CD4-positive, alpha-beta T cell (primary cell): ENCODE data around the gene ACAD9. TPM values are rescaled to one million over a fixed set of nuclear protein-coding genes. Genes with fewer than 3 reads are reported as not detected.

Experiments used
- ATAC-seq: fragments of 200-7000 bp; cut with Tn5 transposase; one replicate; pipeline ENCODE4 v1.10.0; 2022; ENCODE audit warnings: mild to moderate bottlenecking; ENCODE audit not compliant: poor library complexity
- CTCF ChIA-PET: fragments of 350-600 bp; sonication (Branson Sonifier 250); formaldehyde crosslinking; loops from one replicate; lab custom pipeline; 2021; ENCODE audit warnings: antibody characterized with exemption, inconsistent platforms; lab: Charles Lee
- POLR2A ChIA-PET: fragments of 350-600 bp; sonication (Branson Sonifier 250); formaldehyde crosslinking; loops from one replicate; lab custom pipeline; 2021; ENCODE audit warnings: antibody characterized with exemption, inconsistent platforms; lab: Charles Lee
- DNase-seq, 14 experiments: peaks; one replicate each; pipeline ENCODE4 v3.0.0-alpha.2; 2013 to 2020; ENCODE audit warnings: mixed read lengths in 2 of 14
- H3K27ac ChIP-seq, 2 donors: one replicate each; pipeline versions ENCODE4 v1.5.1 to v1.7.0; 2013; ENCODE audit warnings: low read length in 2 of 2, low read depth in 1 of 2, mild to moderate bottlenecking in 1 of 2
- H3K27me3 ChIP-seq, 2 experiments: 1 replicate in 1 of 2; 2 replicates in 1 of 2; pipeline versions ENCODE4 v1.6.1 to v1.7.0; 2013; ENCODE audit warnings: low read length in 2 of 2, control low read depth in 1 of 2, mild to moderate bottlenecking in 1 of 2, moderate library complexity in 1 of 2; ENCODE audit not compliant: insufficient read depth in 2 of 2, control insufficient read depth in 1 of 2
- H3K36me3 ChIP-seq: one replicate; pipeline ENCODE4 v1.6.1; 2013; ENCODE audit warnings: low read length, control low read depth; ENCODE audit not compliant: insufficient read depth
- H3K4me1 ChIP-seq: one replicate; pipeline ENCODE4 v1.6.1; 2013; ENCODE audit warnings: low read length, control low read depth; ENCODE audit not compliant: insufficient read depth
- H3K4me3 ChIP-seq: one replicate; pipeline ENCODE4 v1.5.1; 2013; ENCODE audit warnings: mild to moderate bottlenecking, low read length, moderate library complexity
- H3K9me3 ChIP-seq, 2 experiments: 1 replicate in 1 of 2; 2 replicates in 1 of 2; pipeline versions ENCODE4 v1.6.1 to v1.7.0; 2013; ENCODE audit warnings: low read length in 2 of 2, mild to moderate bottlenecking in 2 of 2, control low read depth in 1 of 2, moderate library complexity in 1 of 2; ENCODE audit not compliant: control insufficient read depth in 1 of 2, insufficient read depth in 1 of 2
- H3K27ac Mint-ChIP-seq: one replicate; pipeline ENCODE4 v1.8.0; 2020; ENCODE audit warnings: mixed read lengths
- H3K27me3 Mint-ChIP-seq: one replicate; pipeline ENCODE4 v1.8.0; 2021; ENCODE audit warnings: mixed read lengths
- H3K36me3 Mint-ChIP-seq: one replicate; pipeline ENCODE4 v1.8.0; 2021; ENCODE audit warnings: low read depth, mixed read lengths
- H3K4me1 Mint-ChIP-seq: one replicate; pipeline ENCODE4 v1.8.0; 2021; ENCODE audit warnings: low read depth, mixed read lengths
- H3K4me3 Mint-ChIP-seq: one replicate; pipeline ENCODE4 v1.8.0; 2020; ENCODE audit warnings: mild to moderate bottlenecking, mixed read lengths
- H3K9me3 Mint-ChIP-seq: one replicate; pipeline ENCODE4 v1.8.0; 2020; ENCODE audit warnings: mixed read lengths
- intact Hi-C, 2 experiments: fragments of 100-400 bp; cut with DNase I in 1 of 2; cut with micrococcal nuclease in 1 of 2; formaldehyde crosslinking; loops; one replicate each; pipeline versions ENCODE4 v1.15.1 to v1.9.0; 2023 to 2025; cut with DNase I, micrococcal nuclease
- total RNA-seq, 174 experiments: library from RNA in 2 of 174; stranded (reverse) in 2 of 174; gene quantifications; one replicate each; pipeline ENCODE4 v1.2.3 and lab custom pipeline; 2021 to 2026
- TF ChIP-seq, protein P1 (sequence below): fragments of 200-600 bp; IDR thresholded peaks from one replicate; pipeline ENCODE4 v1.8.0; 2022; ENCODE audit warnings: antibody characterized with exemption, mild to moderate bottlenecking

Gene ACAD9
- total RNA-seq, 2 experiments from 2014 or later, result 64.8 to 71.6 TPM

DNA sequence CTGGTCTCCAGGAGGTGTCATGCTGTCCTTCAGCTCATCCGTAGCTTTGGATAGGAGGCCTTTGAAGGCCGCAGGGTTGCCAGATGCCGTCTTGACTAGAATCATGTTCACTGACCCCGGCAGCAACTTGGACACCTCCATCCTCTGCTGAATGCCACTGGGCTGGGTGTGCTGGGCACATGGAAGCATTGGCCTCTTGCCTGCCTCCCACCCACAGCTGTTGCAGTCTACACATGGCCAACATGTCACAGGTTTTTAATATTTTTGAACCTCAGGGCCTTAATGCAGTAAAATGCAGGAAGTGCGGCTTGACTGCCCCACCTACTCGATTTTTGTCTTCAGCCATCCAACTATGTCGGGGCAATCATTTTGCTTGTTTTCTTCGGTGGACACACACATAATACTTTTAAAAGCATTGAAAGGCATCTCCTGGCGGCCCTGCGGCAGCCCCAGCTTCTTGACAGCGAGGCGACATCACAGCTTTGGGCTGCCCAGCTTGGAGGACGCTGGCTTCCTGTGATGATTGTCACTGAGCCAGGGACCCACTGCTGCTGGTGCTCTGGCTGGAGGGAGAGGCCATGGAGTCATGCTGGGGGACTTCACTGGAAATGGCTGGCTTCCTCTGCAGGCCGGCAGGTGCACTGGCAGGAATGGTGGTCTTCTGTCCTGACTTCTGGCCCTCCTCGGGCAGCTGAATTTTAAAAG, 31.6 kb upstream of the ACAD9 start:
- ChIA-PET POLR2A (interaction anchor here (5.0 kb wide), 1 partner anchor 167 kb away, joined by 37 read pairs; no protein-coding TSS in a partner anchor), CTCF (interaction anchor here (3.7 kb wide), 1 partner anchor 167 kb away, joined by 45 read pairs; no protein-coding TSS in a partner anchor)
- H3K9me3 Mint-ChIP-seq, result no peaks in the 10 kb centered on the region
- H3K27me3 Mint-ChIP-seq, result no peaks in the 10 kb centered on the region
- Histone ChIP-seq H3K36me3 (no peaks in the 10 kb centered on the region), H3K4me1 (peaks cover 21% of the 10 kb centered on the region), H3K27ac (no peak overlapping the region), H3K4me3 (no peak overlapping the region), H3K27me3 (no peaks in the 10 kb centered on the region), H3K9me3 (no peaks in the 10 kb centered on the region)
- H3K36me3 Mint-ChIP-seq, result no peaks in the 10 kb centered on the region
- H3K27ac Mint-ChIP-seq, result no peak overlapping the region
- TF ChIP-seq, protein P1, sequence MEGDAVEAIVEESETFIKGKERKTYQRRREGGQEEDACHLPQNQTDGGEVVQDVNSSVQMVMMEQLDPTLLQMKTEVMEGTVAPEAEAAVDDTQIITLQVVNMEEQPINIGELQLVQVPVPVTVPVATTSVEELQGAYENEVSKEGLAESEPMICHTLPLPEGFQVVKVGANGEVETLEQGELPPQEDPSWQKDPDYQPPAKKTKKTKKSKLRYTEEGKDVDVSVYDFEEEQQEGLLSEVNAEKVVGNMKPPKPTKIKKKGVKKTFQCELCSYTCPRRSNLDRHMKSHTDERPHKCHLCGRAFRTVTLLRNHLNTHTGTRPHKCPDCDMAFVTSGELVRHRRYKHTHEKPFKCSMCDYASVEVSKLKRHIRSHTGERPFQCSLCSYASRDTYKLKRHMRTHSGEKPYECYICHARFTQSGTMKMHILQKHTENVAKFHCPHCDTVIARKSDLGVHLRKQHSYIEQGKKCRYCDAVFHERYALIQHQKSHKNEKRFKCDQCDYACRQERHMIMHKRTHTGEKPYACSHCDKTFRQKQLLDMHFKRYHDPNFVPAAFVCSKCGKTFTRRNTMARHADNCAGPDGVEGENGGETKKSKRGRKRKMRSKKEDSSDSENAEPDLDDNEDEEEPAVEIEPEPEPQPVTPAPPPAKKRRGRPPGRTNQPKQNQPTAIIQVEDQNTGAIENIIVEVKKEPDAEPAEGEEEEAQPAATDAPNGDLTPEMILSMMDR, result no peak
- ATAC-seq, result no peak
- intact Hi-C loops, result loop anchor here (2.0 kb wide), 2 partner anchors 63 to 167 kb away; no protein-coding TSS in a partner anchor
- H3K4me1 Mint-ChIP-seq, result peaks cover 14% of the 10 kb centered on the region
- no peak for DNase-seq
- no peak overlapping the region for H3K4me3 Mint-ChIP-seq

DNA sequence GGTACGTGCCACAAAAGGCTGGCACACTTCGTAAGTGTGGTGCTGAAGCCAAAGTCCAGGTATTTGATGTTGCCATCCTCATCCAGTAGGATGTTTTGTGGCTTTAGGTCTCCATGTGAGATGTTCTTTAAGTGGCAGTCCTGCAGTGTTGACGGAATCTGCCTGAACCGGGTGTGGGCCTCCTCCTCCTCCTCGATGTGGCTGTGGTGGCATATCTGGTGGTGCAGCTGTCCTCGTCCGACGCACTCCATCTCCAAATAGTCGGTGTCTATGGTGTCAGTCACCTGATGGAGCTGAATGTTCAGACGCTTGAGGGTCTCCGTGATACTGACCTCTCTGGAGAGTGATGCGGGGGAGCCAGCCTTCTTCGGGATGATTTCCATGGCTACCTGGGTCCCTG, 30.5 kb upstream of the ACAD9 start:
- Histone ChIP-seq H3K4me1 (peaks cover 24% of the 10 kb centered on the region), H3K27ac (no peak overlapping the region), H3K9me3 (peaks cover 2 to 11% of the 10 kb centered on the region in 2 experiments), H3K36me3 (no peaks in the 10 kb centered on the region), H3K27me3 (no peaks in the 10 kb centered on the region), H3K4me3 (no peak overlapping the region)
- DNase-seq (no peak), ATAC-seq (no peak)
- no peak overlapping the region for H3K4me3 Mint-ChIP-seq
- H3K4me1 Mint-ChIP-seq, result peaks cover 14% of the 10 kb centered on the region
- H3K27ac Mint-ChIP-seq, result no peak overlapping the region
- no peaks in the 10 kb centered on the region for H3K27me3 Mint-ChIP-seq
- POLR2A ChIA-PET, result interaction anchor here (5.0 kb wide), 1 partner anchor 169 kb away, joined by 37 read pairs; no protein-coding TSS in a partner anchor
- no peaks in the 10 kb centered on the region for H3K9me3 Mint-ChIP-seq
- CTCF ChIA-PET, result no interaction called here
- intact Hi-C loops, result no loop called here
- H3K36me3 Mint-ChIP-seq, result no peaks in the 10 kb centered on the region
- TF ChIP-seq, protein P1, result no peak

GRCh38 chr3:128849911-128850455, 29.4 kb upstream of the ACAD9 start:
- no peak overlapping the region for H3K27ac Mint-ChIP-seq
- CTCF ChIA-PET, result no interaction called here
- intact Hi-C loops, result no loop called here

More at GRCh38 chr3:128849911-128850455, 29.4 kb upstream of the ACAD9 start:
- ATAC-seq (no peak), DNase-seq (no peak)
- Mint-ChIP-seq H3K4me1 (peaks cover 12% of the 10 kb centered on the region), H3K27me3 (no peaks in the 10 kb centered on the region), H3K36me3 (peaks cover 1% of the 10 kb centered on the region), H3K9me3 (no peaks in the 10 kb centered on the region), H3K4me3 (no peak overlapping the region)
- no peaks in the 10 kb centered on the region for H3K27me3 ChIP-seq
- peaks cover 23% of the 10 kb centered on the region for H3K4me1 ChIP-seq
- no peak overlapping the region for H3K27ac ChIP-seq
- H3K4me3 ChIP-seq, result no peak overlapping the region
- H3K36me3 ChIP-seq, result no peaks in the 10 kb centered on the region
- TF ChIP-seq, protein P1, result no peak
- POLR2A ChIA-PET, result no interaction called here
- H3K9me3 ChIP-seq, result peaks cover 13 to 17% of the 10 kb centered on the region in 2 experiments
